ENCODE measurements around the gene SCUBE3.

- TF ChIP-seq POLR2A (IDR thresholded peaks at IDR 0.05; ENCODE audit: low read depth) (no peak), CTCF (IDR thresholded peaks at IDR 0.05) (no peak), POLR2AphosphoS5 (IDR thresholded peaks at IDR 0.05) (no peak)
These were observed 10.1 kb upstream of the SCUBE3 start for GRCh38 chr6:35203680-35204079.

Measured in esophagus muscularis mucosa (tissue), 3 donors.